GM23248 (cell line): ENCODE measurements around the gene ELAVL1. TPM values are rescaled to one million over a fixed set of nuclear protein-coding genes. Genes with fewer than 3 reads are reported as not detected.

Source experiments
- DNase-seq: peaks from one replicate; pipeline ENCODE4 v3.0.0-alpha.2; 2015
- H2AFZ ChIP-seq: fragments of 200-600 bp; sonication (generic); 2 replicates; pipeline ENCODE4 v1.6.1; 2016; ENCODE audit warnings: antibody characterized with exemption
- H3F3A ChIP-seq: fragments of 200-600 bp; sonication (generic); 2 replicates; pipeline ENCODE4 v1.6.1; 2016; ENCODE audit warnings: mild to moderate bottlenecking, antibody characterized with exemption, mixed run types; ENCODE audit not compliant: insufficient read depth
- H3K27ac ChIP-seq: fragments of 200-600 bp; sonication (generic); 2 replicates; pipeline ENCODE4 v1.5.1; 2016; ENCODE audit warnings: mild to moderate bottlenecking
- H3K27me3 ChIP-seq: fragments of 200-600 bp; sonication (generic); replicated peaks from 2 replicates; pipeline ENCODE4 v1.6.1; 2016; ENCODE audit warnings: mild to moderate bottlenecking; ENCODE audit not compliant: insufficient read depth
- H3K36me3 ChIP-seq: fragments of 200-600 bp; sonication (generic); 2 replicates; pipeline ENCODE4 v1.6.1; 2016; ENCODE audit warnings: low read depth, mild to moderate bottlenecking
- H3K4me1 ChIP-seq: fragments of 200-600 bp; sonication (generic); 2 replicates; pipeline ENCODE4 v1.6.1; 2016; ENCODE audit warnings: mild to moderate bottlenecking; ENCODE audit not compliant: insufficient read depth
- H3K4me2 ChIP-seq: fragments of 200-600 bp; sonication (generic); one replicate; pipeline ENCODE4 v1.6.1; 2016; ENCODE audit warnings: mild to moderate bottlenecking; ENCODE audit not compliant: unreplicated experiment
- H3K4me3 ChIP-seq: fragments of 200-600 bp; sonication (generic); 2 replicates; pipeline ENCODE4 v1.5.1; 2016; ENCODE audit warnings: mild to moderate bottlenecking
- H3K79me2 ChIP-seq: fragments of 200-600 bp; sonication (generic); 2 replicates; pipeline ENCODE4 v1.6.1; 2016; ENCODE audit warnings: mild to moderate bottlenecking; ENCODE audit not compliant: insufficient read depth
- H3K9ac ChIP-seq: fragments of 200-600 bp; sonication (generic); 2 replicates; pipeline ENCODE4 v1.6.1; 2016; ENCODE audit warnings: mild to moderate bottlenecking
- H3K9me2 ChIP-seq: fragments of 200-600 bp; sonication (generic); 2 replicates; pipeline ENCODE4 v1.6.1; 2016; ENCODE audit warnings: mixed run types, mild to moderate bottlenecking, moderate library complexity; ENCODE audit not compliant: insufficient read depth
- H3K9me3 ChIP-seq: fragments of 200-600 bp; sonication (generic); one replicate; pipeline ENCODE4 v1.6.1; 2017; ENCODE audit warnings: low read depth
- H4K20me1 ChIP-seq: fragments of 200-600 bp; sonication (generic); 2 replicates; pipeline ENCODE4 v1.6.0; 2016; ENCODE audit not compliant: insufficient read depth
- EZH2 ChIP-seq: fragments of 200-600 bp; sonication (generic); IDR thresholded peaks from 2 replicates; pipeline ENCODE4 v1.6.1; 2018; ENCODE audit warnings: antibody characterized with exemption, mild to moderate bottlenecking; ENCODE audit not compliant: insufficient read depth, poor library complexity, severe bottlenecking
- EZH2phosphoT487 ChIP-seq: fragments of 200-600 bp; sonication (generic); IDR thresholded peaks from 2 replicates; pipeline ENCODE4 v1.6.1; 2018; ENCODE audit warnings: antibody characterized with exemption, moderate library complexity, mild to moderate bottlenecking, low read depth; ENCODE audit not compliant: insufficient read depth
- WGBS, 2 experiments: methylation state at CpG; one replicate each; pipeline ENCODE4 v1.1.6; 2015 to 2017; ENCODE audit warnings: low lambda C conversion rate in 2 of 2, low coverage in 1 of 2; ENCODE audit errors: missing lambda C conversion rate in 2 of 2; 5-methylcytosine and 5-hydroxymethylcytosine counted together
- in situ Hi-C: fragments of 300-500 bp; cut with MboI; formaldehyde crosslinking; loops from 2 replicates; pipeline ENCODE4 v1.15.0; 2020
- polyA plus RNA-seq: library from polyadenylated mRNA; unstranded; fragments of >200 nt; fragmentation: Nextera tagmentation; extraction: Ambion mirVana; gene quantifications from 2 replicates; pipeline ENCODE4 v1.2.1, GENCODE V29; 2016
- total RNA-seq: library from RNA; depleted of rRNA; stranded (reverse); fragments of >200 nt; shearing (Covaris generic); gene quantifications from 2 replicates; pipeline ENCODE4 v1.2.3, GENCODE V29; 2014

The ELAVL1 gene
- total and polyA plus RNA-seq, 2 experiments from 2014 or later, result 48.1 to 78.9 TPM

- Histone ChIP-seq H3K79me2 (peaks cover 100% of the 10 kb centered on the region), H3K27ac (no peak overlapping the region), H3F3A (0 out of 2 replicates have a peak, but pooled peaks cover 4% of the 10 kb centered on the region), H3K9me2 (no peaks in the 10 kb centered on the region), H3K36me3 (peaks cover 8% of the 10 kb centered on the region; the same call in 1 of the 2 replicates), H3K4me3 (no peak overlapping the region), H4K20me1 (peaks cover 33% of the 10 kb centered on the region), H3K9me3 (no peaks in the 10 kb centered on the region), H3K27me3 (no peaks in the 10 kb centered on the region), H2AFZ (no peak overlapping the region), H3K9ac (no peak overlapping the region), H3K4me1 (no peaks in the 10 kb centered on the region), H3K4me2 (no peak overlapping the region)
- in situ Hi-C loops, result no loop called here
- TF ChIP-seq EZH2phosphoT487 (no peak), EZH2 (no peak)
- DNase-seq, result no peak
- 94 to 100% methylated on average over 3 of the region's 3 CpGs for WGBS, 2 experiments
Measured at GRCh38 chr19:7995810-7996158, 9.7 kb downstream of the ELAVL1 start.

- Histone ChIP-seq H4K20me1 (peaks cover 33% of the 10 kb centered on the region), H3K4me2 (no peak overlapping the region), H3K4me1 (no peaks in the 10 kb centered on the region), H3F3A (0 out of 2 replicates have a peak, but pooled peaks cover under 1% of the 10 kb centered on the region), H3K9me3 (no peaks in the 10 kb centered on the region), H3K9me2 (no peaks in the 10 kb centered on the region), H3K36me3 (peaks cover 13% of the 10 kb centered on the region; the same call in 1 of the 2 replicates), H3K4me3 (no peak overlapping the region), H2AFZ (no peak overlapping the region), H3K9ac (no peak overlapping the region), H3K27me3 (no peaks in the 10 kb centered on the region), H3K79me2 (peaks cover 100% of the 10 kb centered on the region), H3K27ac (no peak overlapping the region)
- no peak for TF ChIP-seq EZH2phosphoT487
- TF ChIP-seq EZH2, result no peak
- WGBS, 2 experiments, result 70 to 71% methylated on average over 9 of the region's 9 CpGs
- in situ Hi-C loops, result no loop called here
- no peak for DNase-seq
Measured at GRCh38 chr19:7994928-7995809, 10.3 kb downstream of the ELAVL1 start.

- no peak overlapping the region for H3K9ac ChIP-seq
- TF ChIP-seq EZH2phosphoT487 (no peak), EZH2 (no peak)
- peaks cover 28% of the 10 kb centered on the region for H4K20me1 ChIP-seq
- in situ Hi-C loops, result no loop called here
- no peak overlapping the region for H3K27ac ChIP-seq
- no peaks in the 10 kb centered on the region for H3K9me3 ChIP-seq
- no peaks in the 10 kb centered on the region for H3K27me3 ChIP-seq
- H3K36me3 ChIP-seq, result peaks cover 19% of the 10 kb centered on the region; the same call in 1 of the 2 replicates
- peaks cover 100% of the 10 kb centered on the region for H3K79me2 ChIP-seq
- 69 to 73% methylated on average over 6 of the region's 6 CpGs for WGBS, 2 experiments
- H2AFZ ChIP-seq, result no peak overlapping the region
- H3K9me2 ChIP-seq, result no peaks in the 10 kb centered on the region
- no peak overlapping the region for H3K4me2 ChIP-seq
- no peaks in the 10 kb centered on the region; the same call in 1 of the 2 replicates for H3K4me1 ChIP-seq
- H3F3A ChIP-seq, result no peaks in the 10 kb centered on the region
- no peak for DNase-seq
- H3K4me3 ChIP-seq, result no peak overlapping the region
Measured at GRCh38 chr19:7994114-7994513, 11.3 kb downstream of the ELAVL1 start.

- H3K9ac ChIP-seq, result no peak overlapping the region
- in situ Hi-C loops, result no loop called here
- H3K4me2 ChIP-seq, result no peak overlapping the region
- no peak overlapping the region for H3K27ac ChIP-seq
- no peak overlapping the region for H2AFZ ChIP-seq
- peaks cover 100% of the 10 kb centered on the region for H3K79me2 ChIP-seq
- peaks cover 28% of the 10 kb centered on the region for H4K20me1 ChIP-seq
- H3K36me3 ChIP-seq, result peaks cover 23% of the 10 kb centered on the region; the same call in 1 of the 2 replicates
- no peaks in the 10 kb centered on the region; the same call in 1 of the 2 replicates for H3K4me1 ChIP-seq
- no peak overlapping the region for H3K4me3 ChIP-seq
- H3K27me3 ChIP-seq, result no peaks in the 10 kb centered on the region
- no peaks in the 10 kb centered on the region for H3K9me3 ChIP-seq
- no peak for DNase-seq
- no peaks in the 10 kb centered on the region for H3F3A ChIP-seq
- WGBS, 2 experiments, result 82 to 90% methylated on average over 11 of the region's 11 CpGs
- no peaks in the 10 kb centered on the region for H3K9me2 ChIP-seq
- TF ChIP-seq EZH2 (no peak), EZH2phosphoT487 (no peak)
Measured at GRCh38 chr19:7993560-7993959, 11.9 kb downstream of the ELAVL1 start.
